ENCODE measurements around the gene FBXW8.

DNA sequence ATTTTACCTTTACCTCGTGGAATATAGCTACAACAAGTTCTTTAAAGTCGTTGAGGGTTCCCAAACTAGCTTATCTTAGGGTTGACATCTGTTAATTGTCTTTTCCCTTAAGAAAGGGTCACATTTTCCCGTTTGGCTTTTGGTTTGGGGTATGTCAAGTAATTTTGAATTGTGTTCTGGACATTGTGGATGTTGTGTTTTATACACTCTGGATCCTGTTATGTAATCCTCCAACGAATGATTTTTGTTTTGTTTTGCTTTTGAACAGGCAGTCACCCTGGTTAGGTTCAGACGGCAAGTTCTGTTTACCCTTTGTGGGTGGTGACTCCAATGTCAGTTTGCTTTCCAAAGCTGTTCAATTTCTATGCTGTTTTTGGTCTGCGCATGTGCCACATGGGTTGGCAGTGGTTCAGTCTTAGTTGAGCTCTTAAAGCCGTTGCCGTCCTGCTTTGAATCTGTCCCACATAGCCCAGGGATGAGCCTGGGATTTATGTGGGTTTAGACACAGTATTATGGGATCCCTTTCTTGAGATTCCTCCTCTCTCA is 103.7 kb downstream of the FBXW8 start:
- TF ChIP-seq, protein P1, sequence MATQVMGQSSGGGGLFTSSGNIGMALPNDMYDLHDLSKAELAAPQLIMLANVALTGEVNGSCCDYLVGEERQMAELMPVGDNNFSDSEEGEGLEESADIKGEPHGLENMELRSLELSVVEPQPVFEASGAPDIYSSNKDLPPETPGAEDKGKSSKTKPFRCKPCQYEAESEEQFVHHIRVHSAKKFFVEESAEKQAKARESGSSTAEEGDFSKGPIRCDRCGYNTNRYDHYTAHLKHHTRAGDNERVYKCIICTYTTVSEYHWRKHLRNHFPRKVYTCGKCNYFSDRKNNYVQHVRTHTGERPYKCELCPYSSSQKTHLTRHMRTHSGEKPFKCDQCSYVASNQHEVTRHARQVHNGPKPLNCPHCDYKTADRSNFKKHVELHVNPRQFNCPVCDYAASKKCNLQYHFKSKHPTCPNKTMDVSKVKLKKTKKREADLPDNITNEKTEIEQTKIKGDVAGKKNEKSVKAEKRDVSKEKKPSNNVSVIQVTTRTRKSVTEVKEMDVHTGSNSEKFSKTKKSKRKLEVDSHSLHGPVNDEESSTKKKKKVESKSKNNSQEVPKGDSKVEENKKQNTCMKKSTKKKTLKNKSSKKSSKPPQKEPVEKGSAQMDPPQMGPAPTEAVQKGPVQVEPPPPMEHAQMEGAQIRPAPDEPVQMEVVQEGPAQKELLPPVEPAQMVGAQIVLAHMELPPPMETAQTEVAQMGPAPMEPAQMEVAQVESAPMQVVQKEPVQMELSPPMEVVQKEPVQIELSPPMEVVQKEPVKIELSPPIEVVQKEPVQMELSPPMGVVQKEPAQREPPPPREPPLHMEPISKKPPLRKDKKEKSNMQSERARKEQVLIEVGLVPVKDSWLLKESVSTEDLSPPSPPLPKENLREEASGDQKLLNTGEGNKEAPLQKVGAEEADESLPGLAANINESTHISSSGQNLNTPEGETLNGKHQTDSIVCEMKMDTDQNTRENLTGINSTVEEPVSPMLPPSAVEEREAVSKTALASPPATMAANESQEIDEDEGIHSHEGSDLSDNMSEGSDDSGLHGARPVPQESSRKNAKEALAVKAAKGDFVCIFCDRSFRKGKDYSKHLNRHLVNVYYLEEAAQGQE (IDR thresholded peaks at IDR 0.05; ENCODE audit: insufficient read depth in 1 of 2, low read depth in 2 of 2, low read length in 2 of 2): no peak
- TF ChIP-seq POLR2AphosphoS5 (IDR thresholded peaks at IDR 0.05; ENCODE audit: low read depth, low read length): no peak
